ENCODE results near the gene GPM6B.

GRCh38 chrX:13780868-13781427 is 35.9 kb downstream of the GPM6B start:
- TF ChIP-seq POLR2A (IDR thresholded peaks at IDR 0.05) (no peak), CTCF (IDR thresholded peaks at IDR 0.05) (no peak)

Data from stomach (tissue), 4 donors.